Effector CD8-positive, alpha-beta T cell (primary cell): ENCODE results near the gene TMEM50A.
"Not testable (repeated sequence)": the region's sequence is repeated elsewhere in the genome, so short reads cannot be mapped to it uniquely, and the experiment has no call there.

Experiments
- DNase-seq: peaks from one replicate; lab custom pipeline; 2025; lab: John Stamatoyannopoulos, UW

TMEM50A gene

DNA sequence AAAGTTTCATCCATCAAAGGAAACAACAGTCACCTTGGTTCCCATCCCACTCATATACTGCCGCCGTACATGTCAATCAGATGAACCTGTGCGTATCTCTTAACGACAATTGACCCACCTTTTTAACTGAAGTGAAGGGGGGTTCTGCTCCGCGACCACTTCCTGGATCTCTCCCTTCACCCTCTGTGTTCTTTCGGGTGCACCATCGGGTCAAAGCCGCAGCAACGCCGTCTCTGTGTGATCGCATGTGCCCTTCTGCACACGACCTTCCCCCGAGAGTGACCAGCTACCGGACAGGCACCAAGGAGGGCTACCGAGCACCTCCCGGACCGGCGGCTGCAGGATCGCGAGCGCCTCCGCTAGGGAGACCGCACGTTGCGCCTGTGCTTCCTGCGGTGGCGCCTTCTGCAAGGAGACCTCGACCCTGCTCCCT is 1.2 kb upstream of the TMEM50A start:
- DNase-seq = peak; percentile 11

DNA sequence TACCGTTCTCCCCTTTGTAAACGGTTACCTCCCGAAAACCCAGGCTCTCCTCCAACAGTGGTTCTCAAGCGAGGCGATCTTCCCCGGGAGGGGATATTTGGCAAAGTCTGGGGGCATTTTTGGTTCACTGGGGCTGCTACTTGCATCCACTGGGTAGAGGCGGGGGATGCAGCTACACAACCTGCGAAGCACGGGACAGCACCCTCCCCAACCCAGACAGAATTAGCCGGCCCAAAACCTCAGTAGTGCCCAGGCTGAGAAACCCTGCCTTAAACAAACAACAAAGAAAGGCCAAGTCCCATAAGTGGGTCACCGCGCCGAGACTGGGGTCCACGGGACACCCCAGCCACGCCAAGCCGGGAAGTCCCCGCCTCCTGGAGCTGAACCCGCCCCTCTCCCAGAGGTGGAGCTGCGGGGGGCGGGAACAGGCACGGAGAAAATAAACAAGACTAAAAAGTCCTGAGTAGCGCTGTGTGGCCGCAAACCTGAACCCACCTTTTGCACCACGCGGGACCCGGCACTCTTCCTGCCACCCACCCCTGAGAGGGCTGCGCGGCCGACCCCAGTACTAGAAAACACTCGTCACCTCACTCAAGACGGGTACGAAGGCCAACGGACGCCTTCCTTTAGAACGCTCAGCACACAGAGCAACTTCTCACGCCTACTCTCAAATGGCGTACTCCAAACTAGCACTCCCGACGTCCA is 499 bp upstream of the TMEM50A start:
- DNase-seq = peak; percentile 43

DNA sequence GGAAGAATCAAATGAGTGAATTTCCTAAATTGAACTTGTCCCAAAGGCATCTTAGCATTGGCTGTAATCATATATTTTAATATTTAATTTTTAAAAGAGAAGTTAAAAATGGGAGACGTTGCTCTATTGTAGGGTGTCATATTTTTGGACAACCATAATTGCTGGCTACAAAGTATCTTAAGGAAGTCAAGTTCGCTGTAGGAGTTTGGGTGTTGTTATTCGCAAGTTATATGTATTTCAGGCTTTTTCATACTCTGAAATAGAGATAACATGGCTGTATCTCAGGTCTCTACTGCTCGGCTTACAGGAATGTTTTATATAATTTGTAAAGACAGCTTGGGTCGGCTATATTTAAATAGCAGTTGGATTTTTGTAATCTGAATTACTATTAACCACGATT is 852 bp downstream of the TMEM50A start:
- DNase-seq = no peak

DNA sequence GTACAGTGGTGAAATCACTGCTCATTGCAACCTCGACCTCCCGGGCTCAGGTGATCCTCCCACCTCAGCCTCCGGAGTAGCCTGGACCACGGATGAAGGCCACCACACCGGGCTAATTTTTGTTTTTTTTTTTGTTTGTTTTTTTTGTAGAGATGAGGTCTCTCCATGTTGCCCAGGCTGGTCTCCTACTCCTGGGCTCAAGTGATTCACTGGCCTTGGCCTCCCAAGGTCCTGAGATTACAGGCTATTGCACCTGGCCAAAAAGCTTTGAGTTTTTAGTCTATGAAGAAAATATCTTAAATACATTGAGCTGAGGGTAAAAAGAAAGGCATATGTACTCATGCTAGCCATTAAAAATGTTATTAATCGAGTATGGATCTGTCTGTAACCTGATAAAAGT is 3.6 kb downstream of the TMEM50A start:
- DNase-seq = no peak

DNA sequence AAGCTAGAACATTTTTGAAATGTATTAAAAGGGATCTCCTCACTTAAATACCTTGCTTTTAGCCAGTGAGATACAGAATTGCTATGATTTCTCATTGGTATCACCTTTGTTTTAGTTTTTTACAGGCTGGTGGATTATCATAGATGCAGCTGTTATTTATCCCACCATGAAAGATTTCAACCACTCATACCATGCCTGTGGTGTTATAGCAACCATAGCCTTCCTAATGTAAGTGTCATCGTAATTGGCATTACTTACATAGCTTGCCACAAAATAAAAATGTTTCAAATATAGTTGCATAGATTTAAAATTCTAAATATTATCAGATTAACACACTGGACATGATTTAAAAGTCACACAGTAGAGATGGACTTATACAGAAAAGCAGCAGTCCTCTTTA is 4.7 kb downstream of the TMEM50A start:
- no peak for DNase-seq

DNA sequence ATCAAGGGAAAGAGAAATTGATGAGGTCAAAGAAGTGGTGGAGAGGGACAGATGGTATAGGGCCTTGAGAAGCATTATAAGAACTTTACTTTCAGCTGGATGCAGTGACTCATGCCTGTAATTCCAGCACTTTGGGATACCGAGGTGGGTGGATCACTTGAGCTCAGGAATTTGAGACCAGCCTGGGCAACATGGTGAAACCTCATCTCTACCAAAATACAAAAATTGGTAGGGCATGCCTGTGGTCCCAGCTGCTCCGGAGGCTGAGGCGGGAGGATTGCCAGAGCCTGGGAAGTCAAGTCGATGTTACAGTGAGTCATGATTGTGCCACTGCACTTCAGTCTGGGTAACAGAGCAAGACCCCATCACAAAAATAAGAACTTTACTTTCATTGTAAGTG is 5.7 kb downstream of the TMEM50A start:
- no peak for DNase-seq

DNA sequence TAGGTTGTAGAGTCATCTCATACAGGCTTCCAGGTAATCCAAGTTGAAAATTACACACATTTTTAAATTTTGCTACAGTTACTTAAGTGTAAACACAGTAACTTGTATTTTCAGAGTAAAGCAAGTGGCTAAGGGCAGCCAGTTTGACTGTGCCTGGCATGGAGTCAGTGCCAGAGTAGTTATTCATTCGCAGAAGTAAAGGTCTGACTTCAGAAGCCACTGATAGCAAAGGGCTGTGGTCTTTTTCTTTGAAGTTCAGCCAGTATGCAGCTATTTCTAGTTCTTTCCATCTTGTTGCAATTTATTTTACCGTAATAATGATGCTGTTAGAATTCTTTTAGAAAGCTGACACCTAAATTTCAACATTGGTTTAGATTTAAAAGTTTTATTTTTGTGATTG is 9.4 kb downstream of the TMEM50A start:
- DNase-seq = no peak

DNA sequence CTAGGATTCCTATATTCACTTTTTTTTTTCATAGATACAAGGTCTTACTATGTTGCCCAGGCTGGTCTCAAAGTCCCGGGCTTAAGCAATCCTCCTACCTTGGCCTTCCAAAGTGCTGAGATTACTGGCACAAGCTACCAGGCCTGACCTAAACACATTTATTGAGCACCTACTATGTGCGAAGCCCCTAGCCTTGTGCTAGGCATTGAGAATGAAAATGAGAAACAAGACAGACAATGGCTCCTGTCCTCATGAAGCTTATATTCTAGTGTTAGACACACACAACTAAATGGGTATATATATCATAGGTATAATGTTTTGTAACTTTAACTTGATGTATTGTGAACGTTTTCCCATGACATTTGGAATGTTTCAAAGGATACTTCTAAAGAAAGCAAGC is 11.5 kb downstream of the TMEM50A start:
- no peak for DNase-seq

DNA sequence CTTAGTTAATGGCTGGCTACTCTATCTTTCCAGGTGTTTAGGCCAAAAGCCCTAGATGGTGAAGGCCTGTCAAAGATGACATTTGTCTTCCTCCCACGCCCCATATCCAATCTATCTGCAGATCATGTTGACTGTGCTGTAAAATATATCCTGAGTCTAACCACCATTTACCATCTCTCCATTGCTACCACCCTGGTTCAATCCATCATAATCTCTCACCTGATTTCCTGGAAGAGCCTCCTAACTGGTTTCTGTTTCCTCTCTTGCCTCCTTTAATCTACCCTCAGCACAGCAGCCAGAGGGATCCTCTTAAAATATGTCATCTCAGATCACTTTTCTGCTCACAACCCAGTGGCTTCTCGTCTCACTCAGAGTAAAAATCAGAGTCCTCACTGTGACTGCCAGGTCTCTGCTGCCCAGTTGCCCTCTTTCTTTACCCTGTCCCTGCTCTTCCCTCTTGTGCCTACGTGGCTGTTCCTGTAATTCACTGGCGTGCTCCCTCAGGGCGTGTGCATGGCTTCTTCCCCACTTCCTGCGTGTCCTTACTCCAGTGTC is 17.8 kb downstream of the TMEM50A start:
- no peak for DNase-seq

DNA sequence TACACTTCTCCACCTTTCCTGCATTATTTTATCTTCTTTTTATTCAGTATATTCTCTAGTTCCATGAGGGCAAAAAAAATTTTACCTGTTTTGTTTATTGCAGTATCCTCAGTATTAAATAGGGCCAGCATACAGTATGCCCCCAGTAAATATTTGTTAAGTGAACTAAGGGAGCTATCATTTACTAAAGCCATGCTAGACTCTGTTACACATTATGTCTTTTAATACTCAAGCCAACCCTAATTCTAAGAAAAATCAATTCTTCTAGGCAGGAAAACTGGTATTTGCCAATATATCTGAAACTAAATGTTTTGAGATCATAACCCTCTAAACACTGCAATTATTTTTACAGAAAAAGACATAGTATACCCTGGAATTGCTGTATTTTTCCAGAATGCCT is 18.3 kb downstream of the TMEM50A start:
- no peak for DNase-seq

DNA sequence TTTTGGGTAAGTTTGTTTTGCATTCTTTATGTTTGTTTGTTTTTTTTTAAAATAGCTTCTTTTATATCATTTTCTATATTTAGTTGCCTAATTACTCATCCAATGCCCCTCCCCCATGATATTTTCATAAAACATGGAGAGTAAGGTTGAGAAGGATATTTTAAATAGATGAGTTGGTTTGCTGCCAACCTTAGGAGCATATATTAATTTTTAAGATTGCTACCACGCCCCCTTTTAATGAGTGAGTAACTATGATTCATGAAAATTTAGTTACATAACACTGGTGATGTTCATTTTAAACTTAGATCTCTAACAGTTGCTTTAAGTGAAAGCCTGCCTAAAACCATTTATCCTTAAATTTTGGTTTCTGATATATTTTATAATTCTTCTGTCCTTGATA is 18.7 kb downstream of the TMEM50A start:
- DNase-seq = no peak

DNA sequence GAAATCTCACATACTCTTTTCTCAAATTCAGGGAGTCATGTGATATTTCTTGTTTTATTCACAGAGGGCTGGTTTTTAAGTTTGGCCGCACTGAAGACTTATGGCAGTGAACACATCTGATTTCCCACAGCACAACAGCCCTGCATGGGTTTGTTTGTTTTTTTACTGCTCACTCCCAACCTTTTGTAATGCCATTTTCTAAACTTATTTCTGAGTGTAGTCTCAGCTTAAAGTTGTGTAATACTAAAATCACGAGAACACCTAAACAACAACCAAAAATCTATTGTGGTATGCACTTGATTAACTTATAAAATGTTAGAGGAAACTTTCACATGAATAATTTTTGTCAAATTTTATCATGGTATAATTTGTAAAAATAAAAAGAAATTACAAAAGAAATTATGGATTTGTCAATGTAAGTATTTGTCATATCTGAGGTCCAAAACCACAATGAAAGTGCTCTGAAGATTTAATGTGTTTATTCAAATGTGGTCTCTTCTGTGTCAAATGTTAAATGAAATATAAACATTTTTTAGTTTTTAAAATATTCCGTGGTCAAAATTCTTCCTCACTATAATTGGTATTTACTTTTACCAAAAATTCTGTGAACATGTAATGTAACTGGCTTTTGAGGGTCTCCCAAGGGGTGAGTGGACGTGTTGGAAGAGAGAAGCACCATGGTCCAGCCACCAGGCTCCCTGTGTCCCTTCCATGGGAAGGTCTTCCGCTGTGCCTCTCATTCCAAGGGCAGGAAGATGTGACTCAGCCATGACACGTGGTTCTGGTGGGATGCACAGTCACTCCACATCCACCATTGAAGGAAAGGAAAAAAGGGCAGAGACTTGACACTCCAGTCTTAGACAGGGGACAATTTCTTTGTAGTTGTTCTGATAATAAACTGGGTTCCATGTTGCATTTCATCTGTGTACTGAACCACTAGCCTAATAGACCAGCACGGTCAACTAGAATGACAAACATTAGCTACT is 22.8 kb downstream of the TMEM50A start:
- DNase-seq = no peak

DNA sequence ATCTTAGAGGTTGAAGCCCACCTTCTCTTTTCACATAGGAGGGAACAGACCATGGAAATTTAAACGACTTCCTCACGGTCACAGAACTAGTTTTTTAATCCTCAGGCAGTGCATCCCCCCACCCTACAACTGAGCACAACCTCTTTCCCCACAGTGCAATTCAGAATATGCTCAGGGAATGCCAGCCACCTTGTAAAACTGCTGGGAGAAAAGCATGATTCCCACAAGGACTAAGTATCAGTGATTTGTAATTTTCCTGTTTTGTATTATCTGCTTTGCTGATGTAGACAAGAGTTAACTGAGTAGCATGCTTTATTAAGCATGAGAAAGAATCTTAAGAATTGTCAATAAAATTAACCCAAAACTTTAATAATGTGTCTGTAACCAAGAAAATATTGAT is 23.8 kb downstream of the TMEM50A start:
- no peak for DNase-seq

DNA sequence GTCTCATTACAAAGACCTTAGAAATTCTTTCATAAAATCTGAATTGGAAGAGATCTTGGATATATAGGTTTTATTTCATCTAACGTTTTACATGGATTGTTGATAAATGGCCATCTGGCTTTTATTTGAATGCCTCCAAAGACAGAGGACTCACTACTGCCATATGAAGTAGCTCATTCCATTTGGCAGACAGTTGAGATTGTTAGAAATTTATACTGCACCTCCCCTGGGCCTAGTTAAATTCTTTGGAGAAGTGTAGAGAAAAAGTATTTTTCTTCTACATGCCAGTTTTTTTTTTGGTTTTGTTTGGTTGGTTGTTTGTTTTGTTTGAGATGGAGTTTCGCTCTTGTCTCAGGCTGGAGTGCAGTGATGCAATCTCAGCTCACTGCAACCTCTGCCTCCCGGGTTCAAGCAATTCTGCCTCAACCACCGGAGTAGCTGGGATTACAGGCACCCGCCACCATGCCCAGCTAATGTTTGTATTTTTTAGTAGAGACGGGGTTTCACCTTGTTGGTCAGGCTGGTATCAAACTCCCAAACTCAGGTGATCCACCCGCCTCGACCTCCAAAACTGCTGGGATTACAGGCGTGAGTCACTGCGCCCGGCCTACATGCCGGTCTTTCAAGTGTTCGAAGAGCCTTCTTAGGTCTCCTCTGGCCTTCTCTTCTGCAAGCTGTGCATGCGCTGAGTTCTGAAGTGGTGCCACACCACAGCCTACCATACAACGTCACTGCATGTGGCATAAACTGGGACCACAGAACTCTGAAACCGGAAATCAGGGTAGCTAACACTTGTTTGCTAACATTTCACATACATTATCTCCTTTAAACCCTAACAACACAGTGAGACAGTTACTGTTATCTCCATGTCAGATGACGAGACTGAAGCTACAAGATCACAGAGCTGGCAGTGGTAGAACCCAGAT is 24.8 kb downstream of the TMEM50A start:
- DNase-seq = not testable (repeated sequence)

DNA sequence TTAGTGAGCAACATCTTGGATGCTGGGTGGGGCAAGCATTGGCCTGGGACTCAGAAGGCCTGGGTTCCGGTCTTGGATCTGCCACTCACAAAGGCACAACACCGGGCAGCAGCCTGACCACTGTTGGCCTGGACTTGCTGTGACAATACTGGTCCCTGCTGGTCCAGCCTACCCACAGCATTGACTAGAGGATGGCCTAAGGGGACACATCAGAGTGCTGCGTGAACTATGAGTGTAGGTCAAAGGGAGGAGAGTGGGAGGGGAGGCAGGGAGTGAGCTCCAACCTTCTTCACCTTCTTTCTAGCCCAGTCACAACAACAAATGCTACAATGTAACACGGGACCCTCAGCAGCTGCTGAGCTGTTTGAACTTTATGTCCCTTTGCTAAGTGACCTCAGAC is 31.1 kb downstream of the TMEM50A start:
- DNase-seq = no peak

DNA sequence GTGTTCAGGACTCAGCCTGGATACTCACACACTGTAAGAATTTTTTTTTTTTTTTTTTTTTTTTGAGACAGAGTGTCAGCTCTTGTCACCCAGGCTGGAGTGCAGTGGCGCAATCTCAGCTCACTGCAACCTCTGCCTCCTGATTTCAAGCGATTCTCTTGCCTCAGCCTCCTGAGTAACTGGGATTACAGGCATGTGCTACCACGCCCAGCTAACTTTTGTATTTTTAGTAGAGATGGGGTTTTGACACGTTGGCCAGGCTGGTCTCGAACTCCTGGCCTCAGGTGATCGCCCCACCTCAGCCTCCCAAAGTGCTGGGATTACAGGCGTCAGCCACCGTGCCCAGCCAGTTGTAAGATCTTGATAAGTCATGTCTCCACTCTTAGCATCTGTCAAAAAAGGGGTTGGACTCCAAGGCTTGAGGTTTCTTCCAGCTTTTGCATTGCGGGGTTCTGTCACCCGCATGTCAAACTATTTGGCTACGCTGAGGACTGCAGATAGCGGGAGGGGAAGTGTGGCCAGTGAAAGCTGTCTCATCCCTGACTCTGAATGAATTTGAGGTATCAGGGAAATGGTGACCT is 31.6 kb downstream of the TMEM50A start:
- not testable (repeated sequence) for DNase-seq

DNA sequence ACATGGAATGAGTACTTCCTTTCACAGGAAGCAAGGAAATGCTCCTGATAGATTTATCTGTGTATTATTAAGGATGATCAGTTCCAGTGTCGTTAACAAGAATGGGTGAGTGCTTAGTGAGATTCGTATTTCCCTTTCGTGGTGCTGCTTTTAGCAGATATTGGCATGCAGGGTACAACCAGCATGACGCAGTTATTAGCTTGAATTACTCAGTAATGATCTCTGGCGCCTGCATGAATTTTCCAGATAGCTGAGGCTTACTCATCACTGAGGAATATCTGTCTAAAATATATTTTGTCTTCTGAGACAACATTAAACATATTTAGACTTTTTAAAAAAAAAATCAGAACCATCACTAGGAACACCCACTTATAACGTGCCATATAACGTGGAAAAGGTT is 33.6 kb downstream of the TMEM50A start:
- DNase-seq = not testable (repeated sequence)

DNA sequence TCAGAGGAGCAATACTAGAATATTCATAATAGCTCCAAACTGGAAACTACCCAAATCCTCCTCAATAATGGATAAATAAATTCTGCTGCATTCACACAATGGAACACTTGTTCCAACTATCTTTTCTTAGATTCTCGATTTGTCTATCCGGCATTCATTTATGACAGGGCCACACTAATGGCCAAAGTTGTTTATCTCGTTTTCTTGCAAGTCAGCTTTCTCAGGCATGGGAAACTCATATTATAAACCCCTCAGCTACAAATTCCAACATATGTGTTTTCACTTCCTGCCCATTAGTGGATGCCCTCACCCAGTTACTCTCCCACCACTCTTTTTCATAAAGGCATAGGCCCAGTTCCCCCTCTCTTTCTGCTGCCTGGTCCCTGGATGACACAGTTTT is 40.2 kb downstream of the TMEM50A start:
- not testable (repeated sequence) for DNase-seq

DNA sequence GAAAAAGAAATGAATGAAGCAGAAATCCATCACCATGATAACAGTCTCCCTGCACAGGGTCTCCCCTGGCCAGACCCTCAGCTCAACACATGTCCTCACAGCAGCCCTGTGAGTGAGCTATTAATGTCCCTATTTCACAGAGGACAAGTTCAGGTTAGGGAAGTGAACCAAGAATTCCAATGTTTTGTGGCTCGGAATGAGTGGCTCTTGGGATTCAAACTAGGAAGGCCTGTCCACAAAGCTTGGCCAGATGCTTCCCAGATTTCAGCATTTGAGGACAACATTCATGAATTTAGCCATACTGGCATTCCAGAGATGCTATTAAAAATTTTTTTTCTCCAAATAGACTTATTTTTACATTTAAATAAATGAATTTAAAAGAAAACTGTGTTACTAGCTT is 44.4 kb downstream of the TMEM50A start:
- not testable (repeated sequence) for DNase-seq

DNA sequence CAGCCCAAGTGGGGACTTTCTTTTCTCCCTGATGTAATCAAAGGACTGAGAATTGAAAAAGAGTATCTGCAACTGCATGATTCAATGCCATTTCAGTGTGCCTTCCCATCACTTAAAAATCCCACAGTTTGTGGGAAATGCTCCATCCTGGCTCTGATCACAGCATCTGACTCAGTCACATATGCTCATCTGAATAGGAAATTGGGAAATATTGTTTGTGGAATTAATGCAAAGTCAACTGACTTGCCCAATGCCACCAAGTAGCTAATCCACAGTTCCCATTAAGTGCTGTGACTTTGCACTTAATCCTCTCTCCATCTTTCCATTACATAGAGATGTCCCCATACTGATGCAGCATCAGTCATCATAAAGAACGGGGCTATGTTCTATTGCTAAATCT is 45.0 kb downstream of the TMEM50A start:
- not testable (repeated sequence) for DNase-seq

DNA sequence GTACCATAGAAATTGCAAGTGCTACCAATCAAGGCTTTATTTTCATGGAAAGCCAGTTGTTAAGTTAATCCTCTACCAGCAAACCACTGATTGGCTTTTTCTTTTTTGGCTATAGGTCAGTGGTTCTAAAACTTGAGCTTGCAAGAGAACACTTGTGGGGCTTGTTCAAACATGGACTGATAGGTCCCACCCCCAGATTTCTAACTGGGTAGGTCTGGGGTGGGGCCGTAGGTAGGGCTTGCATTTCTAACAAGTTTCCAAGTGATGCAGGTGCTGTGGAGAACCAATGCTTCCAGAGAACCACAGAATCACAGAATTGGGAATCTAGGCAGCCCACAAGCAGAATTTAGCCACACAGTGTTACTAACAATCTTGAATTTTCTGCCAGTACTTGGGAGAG is 45.7 kb downstream of the TMEM50A start:
- not testable (repeated sequence) for DNase-seq
